Endothelial cell of umbilical vein (primary cell): Measurements from ENCODE around the gene RTEL1. TPM values are rescaled to one million over a fixed set of nuclear protein-coding genes. Genes with fewer than 3 reads are reported as not detected.
A peak's percentile ranks its signal among the peaks of the same experiment; 100 is the strongest.
"Not testable (repeated sequence)": the region's sequence is repeated elsewhere in the genome, so short reads cannot be mapped to it uniquely, and the experiment has no call there.

Experiments used
- BruUV-seq: library from RNA; stranded (reverse); fragments of 400-500 nt; replicated peaks from 2 replicates; lab custom pipeline; 2021; lab: Mats Ljungman, UMichigan
- CTCF ChIA-PET: fragments of 300-600, 350-600 bp; sonication (Branson Sonifier 250); formaldehyde crosslinking; loops from one replicate; lab custom pipeline; 2021; ENCODE audit warnings: antibody characterized with exemption, inconsistent platforms; lab: Charles Lee
- POLR2A ChIA-PET: fragments of 300-600, 350-600 bp; sonication (Branson Sonifier 250); formaldehyde crosslinking; loops from one replicate; lab custom pipeline; 2021; ENCODE audit warnings: antibody characterized with exemption, inconsistent platforms; lab: Charles Lee
- DNase-seq: peaks from one replicate; pipeline ENCODE4 v3.0.0-alpha.2; 2011; ENCODE audit warnings: low read depth, low spot score
- FAIRE-seq: peaks from 2 replicates; lab custom pipeline; 2011; peaks lifted over from hg19 to GRCh38; lab: Jason Lieb, UNC
- H2AFZ ChIP-seq: 2 replicates; pipeline ENCODE4 v1.6.0; 2012; ENCODE audit warnings: low read depth, low read length, control low read depth, inconsistent platforms
- H3K27ac ChIP-seq: 2 replicates; pipeline ENCODE4 v1.5.1; 2011; ENCODE audit warnings: low read depth, mild to moderate bottlenecking, control low read depth, low read length, moderate library complexity; ENCODE audit not compliant: insufficient read depth
- H3K27me3 ChIP-seq, 2 experiments: 2 replicates each; pipeline versions ENCODE4 v1.6.0 to v1.6.1; 2011; ENCODE audit warnings: low read length in 2 of 2, mixed read lengths in 1 of 2; ENCODE audit not compliant: control insufficient read depth in 2 of 2, insufficient read depth in 2 of 2
- H3K36me3 ChIP-seq, 2 experiments: 2 replicates in 1 of 2; 3 replicates in 1 of 2; pipeline ENCODE4 v1.5.1; 2011; ENCODE audit warnings: low read length in 2 of 2, mild to moderate bottlenecking in 1 of 2, moderate library complexity in 1 of 2; ENCODE audit not compliant: control insufficient read depth in 2 of 2, insufficient read depth in 2 of 2; ENCODE audit errors: extremely low read depth in 1 of 2
- H3K4me1 ChIP-seq: 3 replicates; pipeline ENCODE4 v1.5.1; 2011; ENCODE audit warnings: mild to moderate bottlenecking, low read length; ENCODE audit not compliant: control insufficient read depth, insufficient read depth; ENCODE audit errors: extremely low read depth
- H3K4me2 ChIP-seq: 2 replicates; pipeline ENCODE4 v1.6.1; 2011; ENCODE audit warnings: low read length, control low read depth, mixed read lengths; ENCODE audit not compliant: insufficient read depth
- H3K4me3 ChIP-seq, 3 experiments: fragments of 200-600 bp in 1 of 3; sonication (generic), shearing (Covaris generic) in 1 of 3; replicated peaks in 1 of 3; 2 replicates each; pipeline ENCODE4 v1.5.1; 2011 to 2016; ENCODE audit warnings: control low read depth in 3 of 3, low read length in 3 of 3, mild to moderate bottlenecking in 2 of 3, inconsistent platforms in 1 of 3, low read depth in 1 of 3, moderate library complexity in 1 of 3; ENCODE audit not compliant: insufficient read depth in 1 of 3
- H3K79me2 ChIP-seq: 2 replicates; pipeline ENCODE4 v1.6.0; 2012; ENCODE audit warnings: low read length, inconsistent platforms; ENCODE audit not compliant: control insufficient read depth, insufficient read depth
- H3K9ac ChIP-seq: replicated peaks from 2 replicates; pipeline ENCODE3; 2011; ENCODE audit warnings: low read length, control low read depth; ENCODE audit not compliant: insufficient read depth; ENCODE audit errors: extremely low read depth
- H3K9me1 ChIP-seq: replicated peaks from 3 replicates; pipeline ENCODE4 v1.6.0; 2011; ENCODE audit warnings: mild to moderate bottlenecking, low read length; ENCODE audit not compliant: control insufficient read depth, insufficient read depth; ENCODE audit errors: extremely low read depth
- H3K9me3 ChIP-seq: replicated peaks from 2 replicates; pipeline ENCODE4 v1.5.1; 2012; ENCODE audit warnings: low read length, inconsistent platforms; ENCODE audit not compliant: control insufficient read depth, insufficient read depth
- H4K20me1 ChIP-seq: replicated peaks from 2 replicates; pipeline ENCODE3; 2011; ENCODE audit warnings: mild to moderate bottlenecking, low read length; ENCODE audit not compliant: control insufficient read depth, insufficient read depth; ENCODE audit errors: extremely low read depth
- EZH2 ChIP-seq: IDR thresholded peaks from 2 replicates; pipeline ENCODE4 v1.6.1; 2012; ENCODE audit warnings: borderline replicate concordance, low read depth, mild to moderate bottlenecking, moderate library complexity, low read length, inconsistent platforms; ENCODE audit not compliant: severe bottlenecking
- JUN ChIP-seq: IDR thresholded peaks from 2 replicates; pipeline ENCODE4 v1.6.1; 2011; ENCODE audit warnings: borderline replicate concordance, low read depth; ENCODE audit not compliant: insufficient read length, insufficient read depth
- MYC ChIP-seq: IDR thresholded peaks from one replicate; pipeline ENCODE4 v1.6.1; 2011; ENCODE audit warnings: mild to moderate bottlenecking, low read depth, low read length
- POLR2A ChIP-seq: IDR thresholded peaks from 2 replicates; pipeline ENCODE4 v1.6.1; 2012; ENCODE audit warnings: low read depth, mild to moderate bottlenecking, control low read depth, low read length
- POLR2AphosphoS5 ChIP-seq: IDR thresholded peaks from 2 replicates; pipeline ENCODE4 v1.6.1; 2012; ENCODE audit warnings: low read depth, mild to moderate bottlenecking, control low read depth, low read length, moderate library complexity; ENCODE audit not compliant: insufficient read depth
- dilution Hi-C: fragments of 300-500 bp; cut with MboI; formaldehyde crosslinking; loops from one replicate; pipeline ENCODE4 v1.15.0; 2019; ENCODE audit warnings: low sequenced_read_pairs; ENCODE audit not compliant: extremely low pct_ligation_motif_present
- intact Hi-C: fragments of 100-400 bp; cut with micrococcal nuclease; formaldehyde crosslinking; loops from one replicate; pipeline ENCODE4 v1.10.0; 2022
- polyA plus RNA-seq, 4 experiments: library from polyadenylated mRNA; depleted of rRNA in 3 of 4; stranded (reverse) in 3 of 4; unstranded in 1 of 4; fragments of >200 nt; gene quantifications; 2 replicates each; pipeline versions ENCODE4 v1.2.1 to v1.2.3, GENCODE V29; 2011 to 2012; ENCODE audit warnings: missing spikeins in 1 of 4
- total RNA-seq: library from RNA; stranded (reverse); gene quantifications from 2 replicates; pipeline ENCODE4 v1.2.3, GENCODE V29; 2021

Gene RTEL1
- total and polyA plus RNA-seq, 2 donors (not counting 3 experiments of a cell fraction or from before 2014, with no cell fraction given): 17.0 to 44.9 TPM

DNA sequence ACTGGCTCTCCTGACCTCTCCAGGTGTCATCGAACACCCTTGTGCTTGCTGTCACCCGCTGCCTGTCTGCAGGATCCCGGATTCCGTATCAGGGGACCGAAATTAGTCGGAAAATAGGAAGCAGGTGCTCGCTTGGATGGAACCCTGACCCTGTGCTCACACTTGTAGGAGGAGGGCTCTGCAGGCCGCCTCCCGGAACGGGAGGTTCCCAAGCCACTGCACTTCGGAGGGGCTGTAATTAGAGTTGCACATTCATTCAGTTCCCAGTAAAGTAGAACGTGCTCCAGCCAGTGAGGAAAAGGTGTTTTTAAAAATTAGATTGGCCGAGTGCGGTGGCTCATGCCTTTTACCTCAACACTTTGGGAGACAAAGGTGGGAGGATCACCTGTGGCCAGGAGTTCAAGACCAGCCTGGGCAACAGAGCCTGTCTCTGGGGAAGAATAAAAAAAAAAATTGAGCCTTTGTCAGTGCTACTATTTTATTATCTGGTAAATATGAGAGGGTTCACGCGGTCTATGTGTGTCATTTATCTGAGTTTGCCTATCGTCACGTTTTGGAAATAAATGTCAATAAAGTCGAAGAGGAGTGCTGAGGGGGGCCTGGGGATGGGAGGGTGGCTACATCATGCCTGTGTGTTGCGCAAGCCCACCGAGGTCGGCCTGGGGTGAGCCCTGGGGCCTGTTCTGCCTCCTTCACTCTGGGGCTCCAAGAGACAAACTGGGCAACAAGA lies 29.7 kb upstream of the RTEL1 start:
- POLR2A ChIA-PET: no interaction called here
- BruUV-seq: TSS peak; percentile 51
- CTCF ChIA-PET: interaction anchor here (0.6 to 1.0 kb wide), 2 partner anchors 13 to 329 kb away, joined by 3 read pairs; no protein-coding TSS in a partner anchor

DNA sequence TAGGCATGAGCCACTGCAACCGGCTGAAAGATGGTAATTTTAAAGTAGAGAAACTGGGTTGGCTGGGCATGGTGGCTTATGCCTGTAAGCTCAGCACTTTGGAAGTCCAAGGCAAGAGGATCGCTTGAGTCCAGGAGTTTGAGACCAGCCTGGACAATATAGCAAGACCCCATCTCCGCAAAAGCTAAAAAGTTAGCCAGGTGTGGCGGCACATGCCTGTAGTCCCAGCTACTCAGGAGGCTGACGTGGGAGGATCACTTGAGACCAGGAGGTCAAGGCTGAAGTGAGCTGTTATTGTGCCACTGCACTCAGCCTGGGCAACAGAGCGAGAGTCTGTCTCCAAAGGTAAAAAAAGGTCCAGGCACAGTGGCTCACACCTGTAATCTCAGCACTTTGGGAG lies 27.2 kb upstream of the RTEL1 start:
- FAIRE-seq, BruUV-seq, H3K9me3 ChIP-seq, H3K27ac ChIP-seq, H2AFZ ChIP-seq, DNase-seq, H3K27me3 ChIP-seq, dilution Hi-C loops, H4K20me1 ChIP-seq, H3K4me3 ChIP-seq, H3K4me2 ChIP-seq, intact Hi-C loops, H3K9ac ChIP-seq, H3K9me1 ChIP-seq, H3K36me3 ChIP-seq: not testable (repeated sequence)
- Histone ChIP-seq H3K79me2 (peaks cover 17% of the 10 kb centered on the region), H3K4me1 (peaks cover 13% of the 10 kb centered on the region)
- CTCF ChIA-PET: interaction anchor here (1.6 kb wide), 1 partner anchor 11 kb away, joined by 7 read pairs; no protein-coding TSS in a partner anchor
- POLR2A ChIA-PET: interaction anchor here (0.6 kb wide), 1 partner anchor 10 kb away, joined by 4 read pairs; no protein-coding TSS in a partner anchor

More for the DNA sequence above, 29.7 kb upstream of the RTEL1 start:
- Histone ChIP-seq H3K36me3 (no peaks in the 10 kb centered on the region), H3K27ac (peak overlapping the region; percentile 13), H3K4me1 (peaks cover 16% of the 10 kb centered on the region), H3K9me1 (no peaks in the 10 kb centered on the region), H3K4me2 (peak overlapping the region; percentile 95), H3K79me2 (peaks cover 32% of the 10 kb centered on the region), H2AFZ (peak overlapping the region; percentile 37), H3K27me3 (no peaks in the 10 kb centered on the region), H3K9ac (peak overlapping the region; percentile 88), H3K4me3 (peak overlapping the region; percentile 82 to 100 (median 88)), H3K9me3 (no peaks in the 10 kb centered on the region), H4K20me1 (no peaks in the 10 kb centered on the region)
- TF ChIP-seq MYC (peak; percentile 32), JUN (no peak), POLR2AphosphoS5 (no peak), EZH2 (no peak), POLR2A (no peak)
- FAIRE-seq: peak; percentile 89
- dilution Hi-C loops: no loop called here
- DNase-seq: peak; percentile 83
- intact Hi-C loops: loop anchor here (1.0 to 5.0 kb wide), 5 partner anchors 11 to 79 kb away; partner anchors contain the start of genes ARFRP1, HELZ2, RTEL1 and ZGPAT

- peaks cover 12% of the 10 kb centered on the region for H3K4me1 ChIP-seq
- H3K79me2 ChIP-seq: peaks cover 12% of the 10 kb centered on the region
- H2AFZ ChIP-seq: peak overlapping the region; percentile 23
- BruUV-seq, H3K27me3 ChIP-seq, H3K9me1 ChIP-seq, H3K9me3 ChIP-seq, H4K20me1 ChIP-seq, H3K4me3 ChIP-seq, intact Hi-C loops, H3K36me3 ChIP-seq, FAIRE-seq, H3K9ac ChIP-seq, H3K27ac ChIP-seq, dilution Hi-C loops, H3K4me2 ChIP-seq: not testable (repeated sequence)
- CTCF ChIA-PET: interaction anchor here (0.8 to 1.6 kb wide), 2 partner anchors 11 to 13 kb away, joined by 3 to 7 read pairs; no protein-coding TSS in a partner anchor
- DNase-seq: peak; percentile 56
- POLR2A ChIA-PET: interaction anchor here (0.6 kb wide), 1 partner anchor 10 kb away, joined by 4 read pairs; no protein-coding TSS in a partner anchor
Measured at GRCh38 chr20:63631426-63631825, 26.7 kb upstream of the RTEL1 start.
